Ishikawa (cell line): ENCODE data around the gene TIGD1.

Experiments
- EGR1 ChIP-seq: IDR thresholded peaks from 2 replicates; pipeline ENCODE4 v1.6.1; 2012
- TCF12 ChIP-seq: IDR thresholded peaks from 2 replicates; pipeline ENCODE4 v1.6.1; 2012; ENCODE audit warnings: low read depth
- TEAD4 ChIP-seq: IDR thresholded peaks from 2 replicates; pipeline ENCODE4 v1.6.1; 2012

Gene TIGD1

GRCh38 chr2:232498452-232498851 is 51.9 kb downstream of the TIGD1 start:
- TF ChIP-seq TEAD4 (no peak), TCF12 (no peak), EGR1 (no peak)
